NT2/D1 (cell line): ENCODE results near the gene MMD.
"Not testable (repeated sequence)": the region's sequence is repeated elsewhere in the genome, so short reads cannot be mapped to it uniquely, and the experiment has no call there.

Source experiments
- DNase-seq: peaks from one replicate; pipeline ENCODE4 v3.0.0-alpha.2; 2011; ENCODE audit warnings: low read depth, low spot score
- H3K27me3 ChIP-seq: 2 replicates; pipeline ENCODE4 v1.6.0; 2011; ENCODE audit warnings: mild to moderate bottlenecking; ENCODE audit not compliant: insufficient read length, insufficient read depth
- H3K36me3 ChIP-seq: 2 replicates; pipeline ENCODE4 v1.6.1; 2011; ENCODE audit warnings: mild to moderate bottlenecking, low read length, mixed read lengths; ENCODE audit not compliant: insufficient read depth, insufficient read length
- H3K4me1 ChIP-seq: 2 replicates; pipeline ENCODE4 v1.5.1; 2011; ENCODE audit not compliant: insufficient read depth, insufficient read length
- H3K4me3 ChIP-seq: 2 replicates; pipeline ENCODE4 v1.5.1; 2011; ENCODE audit warnings: low read depth; ENCODE audit not compliant: insufficient read length
- H3K9ac ChIP-seq: 2 replicates; pipeline ENCODE4 v1.6.0; 2011; ENCODE audit warnings: low read depth; ENCODE audit not compliant: insufficient read length
- H3K9me3 ChIP-seq: 2 replicates; pipeline ENCODE4 v1.5.1; 2011; ENCODE audit warnings: mild to moderate bottlenecking, low read length; ENCODE audit not compliant: insufficient read depth
- SUZ12 ChIP-seq: IDR thresholded peaks from 2 replicates; pipeline ENCODE4 v1.6.1; 2011; ENCODE audit not compliant: insufficient read length, insufficient read depth; ENCODE audit errors: extremely low read depth
- YY1 ChIP-seq: IDR thresholded peaks from 2 replicates; pipeline ENCODE4 v1.6.1; 2011; ENCODE audit not compliant: insufficient read length, insufficient read depth
- ZNF274 ChIP-seq: IDR thresholded peaks from 2 replicates; pipeline ENCODE4 v1.6.1; 2011; ENCODE audit warnings: mild to moderate bottlenecking, low read depth, low read length

Gene MMD

GRCh38 chr17:55434721-55435120, 13.1 kb upstream of the MMD start:
- Histone ChIP-seq H3K36me3 (no peaks in the 10 kb centered on the region), H3K4me3 (no peak overlapping the region), H3K4me1 (peaks cover 3% of the 10 kb centered on the region), H3K27me3 (no peaks in the 10 kb centered on the region), H3K9ac (no peak overlapping the region), H3K9me3 (no peaks in the 10 kb centered on the region)
- DNase-seq, result no peak
- TF ChIP-seq SUZ12 (no peak), ZNF274 (no peak), YY1 (no peak)

GRCh38 chr17:55433629-55434422, 12.2 kb upstream of the MMD start:
- Histone ChIP-seq H3K9me3 (no peaks in the 10 kb centered on the region), H3K36me3 (no peaks in the 10 kb centered on the region), H3K4me3 (no peak overlapping the region), H3K4me1 (peaks cover 3% of the 10 kb centered on the region), H3K27me3 (no peaks in the 10 kb centered on the region), H3K9ac (no peak overlapping the region)
- TF ChIP-seq SUZ12 (no peak), ZNF274 (no peak), YY1 (no peak)
- DNase-seq, result no peak

- Histone ChIP-seq H3K27me3 (no peaks in the 10 kb centered on the region), H3K9me3 (no peaks in the 10 kb centered on the region), H3K9ac (no peak overlapping the region), H3K4me1 (peaks cover 3% of the 10 kb centered on the region), H3K36me3 (no peaks in the 10 kb centered on the region), H3K4me3 (no peak overlapping the region)
- no peak for DNase-seq
- TF ChIP-seq ZNF274 (no peak), YY1 (no peak), SUZ12 (no peak)
Measured at GRCh38 chr17:55433029-55433628, 11.5 kb upstream of the MMD start.

GRCh38 chr17:55432358-55433028, 10.9 kb upstream of the MMD start:
- peaks cover 3% of the 10 kb centered on the region for H3K4me1 ChIP-seq
- no peak for TF ChIP-seq ZNF274
- TF ChIP-seq YY1, result peak; percentile 47
- TF ChIP-seq SUZ12, result no peak
- H3K9me3 ChIP-seq, result no peaks in the 10 kb centered on the region
- H3K36me3 ChIP-seq, result no peaks in the 10 kb centered on the region
- no peak for DNase-seq
- no peaks in the 10 kb centered on the region for H3K27me3 ChIP-seq
- no peak overlapping the region for H3K9ac ChIP-seq
- no peak overlapping the region for H3K4me3 ChIP-seq

- not testable (repeated sequence) for H3K4me1 ChIP-seq, DNase-seq, H3K4me3 ChIP-seq, H3K9ac ChIP-seq, H3K36me3 ChIP-seq, H3K27me3 ChIP-seq, H3K9me3 ChIP-seq
Measured at GRCh38 chr17:55431914-55432313, 10.3 kb upstream of the MMD start.

- no peak overlapping the region for H3K4me3 ChIP-seq
- peaks cover 3% of the 10 kb centered on the region for H3K4me1 ChIP-seq
- no peaks in the 10 kb centered on the region for H3K9me3 ChIP-seq
- no peak for TF ChIP-seq YY1
- no peak for TF ChIP-seq ZNF274
- no peak for TF ChIP-seq SUZ12
- H3K9ac ChIP-seq, result no peak overlapping the region
- H3K27me3 ChIP-seq, result no peaks in the 10 kb centered on the region
- DNase-seq, result no peak
- no peaks in the 10 kb centered on the region for H3K36me3 ChIP-seq
Measured at GRCh38 chr17:55430541-55431288, 9.1 kb upstream of the MMD start.

- H3K4me1 ChIP-seq, result peaks cover under 1% of the 10 kb centered on the region
- TF ChIP-seq SUZ12 (no peak), ZNF274 (no peak), YY1 (no peak)
- H3K9ac ChIP-seq, result no peak overlapping the region
- H3K36me3 ChIP-seq, result no peaks in the 10 kb centered on the region
- no peak for DNase-seq
- H3K27me3 ChIP-seq, result no peaks in the 10 kb centered on the region
- H3K9me3 ChIP-seq, result no peaks in the 10 kb centered on the region
- no peak overlapping the region for H3K4me3 ChIP-seq
Measured at GRCh38 chr17:55427587-55427882, 5.9 kb upstream of the MMD start.
